NB4 (cell line): ENCODE measurements around the gene PBX1.

Experiments used
- DNase-seq: peaks from one replicate; pipeline ENCODE4 v3.0.0; 2010; ENCODE audit warnings: low read depth
- H3K4me3 ChIP-seq: one replicate; pipeline ENCODE4 v1.5.1; 2011; ENCODE audit warnings: mild to moderate bottlenecking, low read depth, low read length, moderate library complexity
- CTCF ChIP-seq: IDR thresholded peaks from one replicate; pipeline ENCODE4 v1.5.1; 2012; ENCODE audit warnings: low read depth, low read length
- MAX ChIP-seq: IDR thresholded peaks from 2 replicates; pipeline ENCODE4 v1.6.1; 2011; ENCODE audit warnings: low read depth, low read length
- MYC ChIP-seq: IDR thresholded peaks from 2 replicates; pipeline ENCODE4 v1.6.1; 2011; ENCODE audit warnings: low read depth, low read length
- POLR2A ChIP-seq: IDR thresholded peaks from 2 replicates; pipeline ENCODE4 v1.6.1; 2011; ENCODE audit warnings: mild to moderate bottlenecking; ENCODE audit not compliant: insufficient read length; ENCODE audit errors: extremely low read depth

PBX1 gene

GRCh38 chr1:164770131-164770529 is 211.1 kb downstream of the PBX1 start:
- TF ChIP-seq MYC (no peak), MAX (no peak), POLR2A (no peak), CTCF (no peak)
- H3K4me3 ChIP-seq, result no peak overlapping the region
- no peak for DNase-seq

- TF ChIP-seq MAX (no peak), CTCF (no peak), POLR2A (no peak), MYC (no peak)
- no peak for DNase-seq
These were observed 212.1 kb downstream of the PBX1 start for GRCh38 chr1:164771041-164771618.

GRCh38 chr1:164771619-164772361 is 212.8 kb downstream of the PBX1 start:
- no peak overlapping the region for H3K4me3 ChIP-seq
- TF ChIP-seq POLR2A, result no peak
- TF ChIP-seq MAX, result no peak
- no peak for TF ChIP-seq CTCF
- no peak for TF ChIP-seq MYC
- DNase-seq, result no peak

More at GRCh38 chr1:164771041-164771618, 212.1 kb downstream of the PBX1 start:
- H3K4me3 ChIP-seq, result no peak overlapping the region

- no peak overlapping the region for H3K4me3 ChIP-seq
- TF ChIP-seq CTCF (no peak), POLR2A (no peak), MAX (no peak), MYC (no peak)
- DNase-seq, result peak; percentile 33
These were observed 213.7 kb downstream of the PBX1 start for GRCh38 chr1:164772635-164773034.

- no peak for DNase-seq
- TF ChIP-seq CTCF, result no peak
- no peak for TF ChIP-seq MAX
- TF ChIP-seq MYC, result no peak
- no peak for TF ChIP-seq POLR2A
- no peak overlapping the region for H3K4me3 ChIP-seq
These were observed 214.1 kb downstream of the PBX1 start for GRCh38 chr1:164773102-164773501.
